AG08396 (cell line): ENCODE measurements around the gene ELOB.
A peak's percentile ranks its signal among the peaks of the same experiment; 100 is the strongest.

ENCODE experiments used
- DNase-seq: peaks from one replicate; pipeline ENCODE4 v3.0.0; 2012; ENCODE audit warnings: low spot score, mixed read lengths

The ELOB gene

DNA sequence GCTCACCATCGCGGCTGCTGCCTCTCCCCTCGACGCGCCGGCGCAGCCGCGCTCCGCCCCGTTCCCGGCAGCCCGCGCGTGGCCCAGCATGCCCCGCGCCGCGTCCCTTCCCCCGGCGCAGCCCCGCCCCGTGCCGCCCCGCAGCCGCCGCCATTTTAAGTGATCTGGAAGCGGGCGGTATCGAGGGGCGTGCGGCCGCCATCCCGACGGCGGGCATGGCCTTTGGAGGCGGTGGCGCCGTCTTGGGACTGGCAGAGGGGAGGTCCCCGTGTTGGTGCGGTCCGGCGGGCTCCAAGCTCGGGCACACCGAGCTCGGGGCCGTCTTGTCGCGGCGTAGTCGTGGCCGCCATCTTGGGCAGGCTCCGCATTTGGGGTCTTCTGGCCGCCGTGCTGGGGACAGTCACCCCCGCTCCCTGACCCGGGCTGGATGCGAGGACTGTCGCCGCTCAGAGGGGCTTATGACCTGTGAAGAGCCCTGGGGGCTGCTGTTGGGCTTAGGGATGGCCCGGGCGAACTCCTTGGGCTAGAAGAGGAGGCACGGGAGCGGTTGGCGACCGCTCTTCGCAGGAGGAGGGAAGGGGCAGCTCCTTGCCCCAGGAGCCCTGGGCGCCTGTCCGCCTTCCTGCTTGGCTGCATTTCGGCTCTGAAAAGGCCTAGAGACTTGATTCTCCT, at the start of gene ELOB:
ELOB (minus strand) TSS at position 50 of the 672 bp plus-strand sequence; CDS start at position 9, 41 bp downstream.
- DNase-seq: peak; percentile 99

DNA sequence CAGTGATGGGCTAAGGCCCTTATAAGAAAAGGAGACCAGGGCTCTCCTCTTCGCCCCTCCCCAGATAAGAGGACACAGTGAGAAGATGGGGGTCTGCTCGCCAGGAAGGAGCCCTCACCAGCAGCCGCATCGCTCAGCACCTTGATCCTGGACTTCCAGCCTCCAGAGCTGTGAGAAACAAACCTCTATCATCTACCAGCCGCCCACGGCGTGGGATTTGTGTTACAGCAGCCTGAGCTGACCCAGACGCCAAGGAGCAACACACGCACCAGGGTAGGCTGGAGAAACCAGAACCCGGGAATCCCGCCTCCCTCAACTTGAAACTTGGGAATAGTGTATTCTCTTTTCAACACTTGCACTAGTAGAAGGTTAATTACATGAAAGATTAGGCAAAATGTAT, 48.8 kb upstream of the ELOB start:
- DNase-seq: no peak

DNA sequence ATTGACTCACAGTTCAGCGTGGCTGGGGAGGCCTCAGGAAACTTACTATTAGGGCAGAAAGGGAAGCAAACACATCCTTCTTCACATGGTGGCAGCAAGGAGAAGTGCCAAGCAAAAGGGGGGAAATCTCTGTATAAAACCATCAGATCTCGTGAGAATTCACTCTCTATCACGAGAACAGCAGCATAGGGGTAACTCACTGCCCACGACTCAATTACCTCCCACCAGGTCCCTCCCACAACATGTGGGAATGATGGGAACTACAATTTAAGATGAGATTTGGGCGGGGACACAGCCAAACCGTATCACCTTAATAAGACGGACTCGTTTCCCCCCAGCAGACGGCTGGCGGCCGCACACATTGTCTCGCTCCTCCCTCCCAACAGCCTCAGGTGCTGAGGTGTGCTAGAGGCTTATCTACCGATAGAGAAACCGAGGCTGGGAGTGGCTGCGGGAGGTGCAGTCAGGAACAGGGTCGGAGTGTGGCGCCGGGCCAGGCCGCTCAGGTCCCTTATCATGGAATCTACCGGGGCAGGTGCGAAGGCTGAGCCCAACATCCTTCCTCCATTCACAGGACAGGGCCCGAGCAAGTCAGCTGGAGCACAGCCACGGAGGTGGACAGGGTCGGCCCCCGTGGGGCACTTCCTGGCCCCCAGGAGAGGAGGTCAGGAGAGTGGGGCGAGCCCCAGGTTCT, 48.1 kb upstream of the ELOB start:
- DNase-seq: no peak

DNA sequence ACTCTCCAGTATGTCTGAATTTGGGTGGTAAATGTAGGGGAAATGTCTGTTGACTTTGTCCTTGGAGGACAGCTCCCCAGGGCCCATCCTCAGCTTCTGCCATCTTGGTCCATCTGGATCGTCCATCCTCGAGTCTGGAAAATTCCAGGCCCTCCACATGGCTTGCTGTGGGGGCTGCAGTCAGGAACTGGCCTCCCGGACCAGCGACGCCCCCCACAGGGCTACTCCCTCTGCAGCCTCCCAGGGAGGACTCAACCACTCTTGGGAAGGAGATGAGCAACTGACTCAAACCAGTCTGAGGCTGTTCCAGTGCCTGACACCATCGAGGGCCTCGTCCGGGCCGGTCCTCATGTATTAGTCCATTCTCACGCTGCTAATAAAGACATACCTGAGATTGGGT, 47.5 kb upstream of the ELOB start:
- DNase-seq: no peak

DNA sequence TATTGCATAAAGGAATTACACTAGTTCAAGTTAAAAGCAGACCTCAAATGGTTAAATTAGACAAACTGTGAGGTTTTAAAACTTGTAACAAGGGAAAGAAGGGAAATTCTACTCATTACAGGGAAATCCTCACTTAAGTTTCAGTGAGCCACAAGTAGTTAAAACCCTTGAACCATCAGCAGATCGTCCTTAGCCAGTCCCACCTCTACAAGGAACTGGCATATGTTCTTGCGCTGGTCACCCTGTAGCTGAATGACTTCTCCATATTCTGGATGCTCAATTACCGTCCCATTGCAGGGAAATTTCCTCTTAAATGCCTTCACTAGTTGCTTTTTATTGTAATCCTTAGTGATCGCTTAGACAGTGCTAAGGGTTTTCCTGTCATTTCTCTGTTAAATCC, 45.4 kb upstream of the ELOB start:
- no peak for DNase-seq

DNA sequence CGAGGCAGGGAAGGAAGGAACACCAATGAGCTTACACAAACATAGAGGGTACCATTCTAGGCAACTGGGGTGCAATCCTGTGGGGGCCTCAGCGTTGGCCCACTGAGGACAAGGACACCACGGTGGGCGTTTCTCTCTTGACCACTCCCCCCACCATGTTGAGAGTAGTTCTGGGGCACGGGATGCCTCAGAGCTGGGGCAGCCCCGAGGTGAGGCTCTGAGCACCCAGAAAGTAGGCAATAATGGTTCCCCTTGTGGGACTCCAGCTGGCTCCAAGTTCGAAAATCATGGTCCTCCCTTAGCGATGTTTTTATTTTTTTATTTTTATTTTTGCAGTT, 45.0 kb upstream of the ELOB start:
- no peak for DNase-seq

DNA sequence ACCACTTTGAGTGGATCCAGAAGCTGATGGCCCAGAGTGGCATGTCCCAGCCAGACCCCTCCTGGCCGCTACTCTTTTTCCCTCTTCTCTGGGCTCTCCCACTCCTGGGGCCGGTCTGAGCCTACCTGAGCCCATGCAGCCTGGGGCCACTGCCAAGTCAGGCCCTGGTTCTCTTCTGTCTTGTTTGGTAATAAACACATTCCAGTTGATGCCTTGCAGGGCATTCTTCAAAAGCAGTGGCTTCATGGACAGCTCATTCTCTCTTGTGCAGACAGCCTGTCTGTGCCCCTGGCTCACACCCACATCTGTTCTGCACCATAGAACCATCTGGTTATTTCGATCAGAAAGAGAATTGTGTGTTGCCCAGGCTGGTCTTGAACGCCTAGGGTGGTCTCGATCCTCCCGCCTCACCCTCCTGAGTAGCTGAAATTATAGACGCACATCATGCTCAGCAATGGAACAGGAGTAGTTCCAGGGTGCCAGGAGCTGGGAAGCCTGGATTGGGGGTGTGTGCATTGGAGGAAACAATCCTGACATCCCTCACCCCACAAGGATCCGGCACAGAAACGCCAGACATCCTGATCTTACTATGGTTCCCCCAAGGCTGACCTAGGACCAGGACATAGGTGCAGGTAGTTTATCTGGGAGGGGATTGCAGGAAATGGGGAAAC, 44.5 kb upstream of the ELOB start:
- no peak for DNase-seq

DNA sequence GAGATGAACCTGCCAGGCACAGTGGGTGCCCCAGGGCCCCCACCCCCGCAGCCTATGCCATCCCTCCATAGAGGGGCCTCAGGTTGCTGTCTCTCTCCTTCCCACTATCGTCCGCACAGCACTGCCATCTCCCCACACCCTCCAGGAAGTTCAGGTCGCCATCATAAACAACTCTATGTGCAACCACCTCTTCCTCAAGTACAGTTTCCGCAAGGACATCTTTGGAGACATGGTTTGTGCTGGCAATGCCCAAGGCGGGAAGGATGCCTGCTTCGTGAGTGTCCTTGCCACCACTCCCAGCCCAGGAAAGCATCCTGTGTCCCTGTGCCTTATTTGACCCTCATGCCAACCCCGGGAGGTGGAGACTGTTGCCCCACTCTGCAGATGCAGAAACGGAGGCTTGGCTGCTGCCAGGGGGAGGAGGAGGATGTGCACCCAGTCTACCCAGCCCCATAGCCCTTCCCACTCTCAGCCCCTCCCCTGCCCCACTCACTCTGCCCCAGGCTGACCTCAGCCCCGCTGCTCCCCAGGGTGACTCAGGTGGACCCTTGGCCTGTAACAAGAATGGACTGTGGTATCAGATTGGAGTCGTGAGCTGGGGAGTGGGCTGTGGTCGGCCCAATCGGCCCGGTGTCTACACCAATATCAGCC, 43.9 kb upstream of the ELOB start:
- DNase-seq: no peak

DNA sequence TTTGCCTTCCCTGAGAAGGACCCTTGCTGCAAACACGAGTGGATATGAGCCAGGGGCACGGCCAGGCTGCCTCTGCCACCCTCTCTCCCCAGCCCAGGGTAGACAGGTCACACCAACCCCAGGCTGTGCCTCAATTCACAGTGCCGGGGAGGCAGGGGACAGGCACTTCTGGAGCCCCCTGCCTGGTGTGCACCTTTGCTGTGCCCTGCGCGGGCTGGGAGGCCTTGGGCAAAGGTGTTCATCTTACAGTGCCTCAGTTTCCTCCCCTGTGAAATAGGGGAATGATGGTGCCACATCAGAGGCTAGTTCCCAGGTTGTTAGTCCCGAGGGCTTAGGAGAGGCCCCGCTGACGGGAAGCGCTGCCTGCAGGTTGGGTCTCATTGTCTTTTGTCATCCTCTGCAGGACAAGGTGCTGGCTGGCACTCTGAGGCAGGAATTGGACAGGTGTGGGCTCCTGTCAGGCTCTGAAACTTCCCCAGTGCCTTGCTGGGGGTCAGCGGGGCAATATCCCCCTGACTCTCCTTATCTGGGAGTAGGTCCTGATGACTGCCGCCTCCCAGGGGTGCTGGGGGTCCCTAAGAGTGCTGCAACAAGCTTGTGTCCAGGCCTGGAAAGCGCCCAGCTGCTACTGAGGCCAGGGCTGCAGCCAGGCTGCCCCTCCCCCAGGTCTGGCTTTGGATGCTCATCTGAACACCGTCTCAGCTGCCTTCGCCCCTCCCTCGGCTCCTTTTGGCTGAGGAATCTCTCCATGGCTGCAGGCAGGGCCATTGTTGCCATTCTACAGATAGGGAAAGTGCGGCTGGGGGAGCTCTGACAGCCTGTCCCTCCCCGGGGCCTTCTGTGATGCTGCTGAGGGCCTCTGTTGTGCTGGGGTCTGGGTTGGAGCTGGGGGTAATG, 43.1 kb upstream of the ELOB start:
- DNase-seq: no peak

DNA sequence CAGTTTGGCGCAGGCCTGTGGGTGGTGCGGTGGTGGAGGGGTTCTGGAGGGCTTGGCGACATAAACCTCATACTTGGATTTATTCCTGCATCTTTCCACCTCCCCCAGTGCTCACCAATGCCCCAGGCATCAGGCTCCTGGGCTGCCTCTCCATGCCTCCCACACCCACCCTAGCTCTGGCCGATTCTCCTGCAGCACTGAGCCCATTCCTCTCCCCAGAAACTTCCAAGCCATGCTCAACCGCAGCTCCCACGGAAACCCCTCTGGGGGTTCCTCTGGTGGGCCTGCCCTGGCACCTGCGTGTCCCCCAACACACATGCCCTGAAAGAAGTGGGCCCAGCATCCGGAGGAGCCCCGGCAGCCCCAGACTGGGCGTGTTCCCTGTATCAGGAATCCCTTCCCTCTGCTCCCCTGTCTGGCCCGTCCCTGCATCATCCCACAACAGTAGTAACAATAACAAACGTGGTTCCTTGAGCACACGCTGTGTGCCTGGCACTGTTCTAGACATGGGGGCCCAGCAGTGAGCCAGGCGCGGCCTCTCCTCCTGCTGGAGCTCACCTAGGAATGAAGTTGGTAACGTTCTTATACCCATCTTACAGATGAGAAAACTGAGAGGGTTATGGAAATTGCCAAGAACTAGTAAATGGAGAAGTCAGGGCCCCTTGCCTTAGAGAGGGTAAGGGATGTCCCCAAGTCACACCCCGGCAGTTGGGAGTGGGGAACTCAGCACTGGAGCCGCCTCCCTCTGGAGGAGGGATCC, 42.3 kb upstream of the ELOB start:
- no peak for DNase-seq

DNA sequence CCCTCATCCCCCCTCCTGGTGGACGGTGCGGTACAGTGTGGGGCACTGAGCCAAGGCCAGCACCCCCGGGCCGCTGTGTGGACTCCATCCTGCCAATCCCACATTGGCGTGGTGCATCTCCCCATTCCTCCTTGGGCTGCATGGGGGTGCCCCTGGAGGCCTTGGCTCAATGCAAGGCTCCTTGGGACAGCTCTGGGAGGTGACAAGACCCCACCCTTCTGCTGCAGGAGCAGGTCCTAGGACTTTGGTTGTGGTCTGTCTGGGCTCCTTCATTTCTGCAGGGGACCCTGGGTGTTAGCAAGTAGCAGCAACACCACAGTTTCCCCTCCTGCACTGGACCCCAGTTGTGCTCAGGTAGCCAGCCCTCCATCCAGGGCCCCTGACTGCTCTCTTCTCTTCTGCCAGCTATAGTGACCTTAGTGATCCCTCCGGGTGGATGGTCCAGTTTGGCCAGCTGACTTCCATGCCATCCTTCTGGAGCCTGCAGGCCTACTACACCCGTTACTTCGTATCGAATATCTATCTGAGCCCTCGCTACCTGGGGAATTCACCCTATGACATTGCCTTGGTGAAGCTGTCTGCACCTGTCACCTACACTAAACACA, 41.3 kb upstream of the ELOB start:
- DNase-seq: no peak

DNA sequence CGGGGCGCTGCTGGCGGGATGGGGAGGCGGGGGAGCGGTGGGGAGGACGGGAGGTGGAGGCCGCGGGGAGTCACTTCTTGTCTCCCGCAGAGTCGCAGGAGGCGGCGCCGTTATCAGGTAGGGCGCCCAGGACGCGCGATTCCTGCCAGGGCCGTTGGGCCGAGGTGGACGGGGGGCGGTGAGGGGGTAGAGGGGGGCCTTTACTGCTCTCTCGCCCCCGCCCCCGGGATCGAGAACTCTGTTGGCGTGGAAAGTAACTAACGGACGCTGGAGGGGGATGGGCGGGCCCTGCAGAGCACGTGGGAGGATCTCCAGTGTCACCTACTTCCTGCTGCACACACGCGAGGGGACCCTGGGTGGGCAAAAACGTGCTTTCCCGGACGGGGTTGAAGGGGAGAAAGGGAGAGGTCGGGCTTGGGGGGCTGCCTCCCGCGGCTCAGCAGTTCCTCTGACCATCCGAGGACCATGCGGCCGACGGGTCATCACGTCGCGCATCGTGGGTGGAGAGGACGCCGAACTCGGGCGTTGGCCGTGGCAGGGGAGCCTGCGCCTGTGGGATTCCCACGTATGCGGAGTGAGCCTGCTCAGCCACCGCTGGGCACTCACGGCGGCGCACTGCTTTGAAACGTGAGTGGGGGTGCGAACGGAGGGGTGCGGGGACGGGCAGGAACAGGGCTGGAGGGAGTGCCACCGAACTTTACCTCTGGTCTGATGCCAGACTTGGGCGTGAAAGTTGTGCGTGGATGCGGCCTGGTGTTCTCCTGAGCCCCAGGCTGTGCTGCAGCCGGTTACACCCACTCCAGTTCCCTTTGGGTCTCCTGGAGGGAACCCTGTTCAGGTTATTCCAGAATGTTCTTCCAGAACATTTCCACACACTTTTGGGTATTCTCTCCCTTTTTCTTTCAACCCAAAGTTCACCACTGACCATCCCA, 40.5 kb upstream of the ELOB start:
- DNase-seq: no peak

DNA sequence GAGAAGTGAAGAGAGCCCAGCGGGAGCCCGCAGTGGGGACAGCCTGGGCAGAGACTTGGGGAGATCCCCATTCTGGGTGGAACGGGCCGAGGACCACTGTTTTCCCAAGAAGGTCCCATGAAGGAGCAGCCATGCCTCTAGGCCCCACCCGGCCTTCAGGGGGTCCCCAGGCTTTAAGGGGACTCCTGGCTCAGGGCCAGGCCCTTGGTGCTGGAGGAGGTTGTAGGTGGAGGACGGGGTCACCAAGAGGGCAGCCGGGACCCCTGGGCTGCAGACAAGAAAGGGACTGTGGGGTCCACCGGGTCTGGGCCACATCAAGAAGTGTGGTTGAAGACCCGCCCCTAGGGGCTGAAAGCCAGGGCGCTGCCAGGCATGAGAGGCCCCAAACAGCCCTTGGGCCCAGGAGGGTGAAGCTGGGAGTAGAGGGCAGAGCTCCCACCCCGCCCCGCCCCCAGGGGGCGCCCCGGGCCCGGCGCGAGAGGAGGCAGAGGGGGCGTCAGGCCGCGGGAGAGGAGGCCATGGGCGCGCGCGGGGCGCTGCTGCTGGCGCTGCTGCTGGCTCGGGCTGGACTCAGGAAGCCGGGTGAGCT, 39.8 kb upstream of the ELOB start, which contains the start of gene PRSS21:
PRSS21 (plus strand) TSS at position 487 of the 589 bp plus-strand sequence; CDS start at position 519, 32 bp downstream.
- DNase-seq: no peak

DNA sequence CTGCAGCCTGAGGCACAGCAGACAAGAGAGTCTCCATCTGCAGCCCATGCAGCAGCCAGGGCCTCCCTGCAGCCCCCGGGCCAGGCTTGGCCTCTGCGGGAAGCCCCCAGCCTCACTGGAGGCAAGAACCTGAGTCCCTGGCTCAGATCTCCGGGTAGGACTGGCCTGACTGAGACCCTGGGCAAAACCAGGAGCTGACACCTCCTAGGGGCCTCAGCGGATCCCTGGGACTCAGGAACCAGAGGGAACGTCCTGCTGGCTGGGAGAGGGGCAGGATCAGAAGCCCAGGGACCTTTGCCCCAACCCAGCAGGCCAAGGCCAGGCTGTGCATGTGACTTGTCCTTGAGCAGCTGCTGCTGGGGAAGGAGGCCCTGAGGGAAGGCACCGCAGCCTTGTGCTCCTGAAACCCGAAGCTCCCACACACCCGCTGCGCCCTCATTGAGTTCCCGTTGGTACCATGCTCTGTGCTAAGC, 38.3 kb upstream of the ELOB start:
- no peak for DNase-seq

DNA sequence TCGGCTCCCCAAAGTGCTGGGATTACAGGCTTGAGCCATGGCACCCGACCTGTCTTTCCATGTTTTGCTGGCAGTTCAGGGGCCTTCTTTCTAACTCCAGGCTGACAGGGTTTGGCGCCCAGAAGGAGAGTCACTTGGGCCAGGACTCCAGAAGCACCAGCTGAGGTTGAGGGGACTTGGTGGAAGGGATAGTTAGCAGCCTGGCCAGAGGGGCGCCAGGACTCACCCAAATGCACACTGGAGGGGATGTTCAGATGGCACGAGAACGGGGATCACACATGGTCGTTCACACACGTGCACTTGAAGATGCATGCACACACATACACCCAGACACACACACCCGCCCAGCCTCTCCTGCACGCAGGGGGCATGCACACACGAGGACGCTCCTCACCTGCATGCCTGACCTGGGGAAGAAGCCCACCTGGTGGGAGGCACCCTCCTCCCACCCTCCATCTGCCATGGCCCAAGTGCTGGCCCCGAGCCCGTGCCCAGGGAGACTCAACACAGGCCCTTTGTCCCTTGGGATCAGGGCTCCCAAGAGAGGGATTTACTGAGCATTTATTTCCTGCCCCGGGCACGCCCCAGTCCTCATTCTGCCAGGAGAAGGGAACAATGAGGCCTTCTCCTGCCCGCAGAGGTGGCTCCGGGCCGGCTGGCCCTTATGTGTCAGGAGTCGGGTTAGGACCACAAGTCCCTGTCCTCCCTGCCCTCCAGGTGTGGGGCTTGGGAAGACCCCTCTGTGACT, 37.6 kb upstream of the ELOB start:
- no peak for DNase-seq

DNA sequence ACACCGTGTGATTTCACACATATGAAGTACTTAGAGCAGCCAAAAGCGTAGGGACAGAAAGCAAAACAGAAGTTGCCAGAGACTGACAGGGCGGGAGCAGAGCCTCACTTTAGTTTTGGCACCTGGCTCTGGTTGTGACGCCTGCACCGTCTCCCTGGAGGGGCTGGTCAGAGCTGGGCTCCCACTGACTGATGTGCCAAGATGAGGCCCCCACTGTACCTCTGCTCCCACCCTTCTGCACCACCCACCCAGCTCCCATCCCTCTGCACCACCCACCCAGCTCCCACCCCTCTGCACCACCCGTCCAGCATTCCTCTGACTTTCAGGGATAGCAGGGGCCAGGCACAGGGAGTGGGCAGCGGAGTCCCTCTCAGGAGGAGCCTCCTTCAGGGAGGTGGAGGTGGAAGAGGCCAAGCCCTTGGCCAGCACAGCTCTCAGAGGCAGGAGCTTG, 36.7 kb upstream of the ELOB start:
- no peak for DNase-seq

DNA sequence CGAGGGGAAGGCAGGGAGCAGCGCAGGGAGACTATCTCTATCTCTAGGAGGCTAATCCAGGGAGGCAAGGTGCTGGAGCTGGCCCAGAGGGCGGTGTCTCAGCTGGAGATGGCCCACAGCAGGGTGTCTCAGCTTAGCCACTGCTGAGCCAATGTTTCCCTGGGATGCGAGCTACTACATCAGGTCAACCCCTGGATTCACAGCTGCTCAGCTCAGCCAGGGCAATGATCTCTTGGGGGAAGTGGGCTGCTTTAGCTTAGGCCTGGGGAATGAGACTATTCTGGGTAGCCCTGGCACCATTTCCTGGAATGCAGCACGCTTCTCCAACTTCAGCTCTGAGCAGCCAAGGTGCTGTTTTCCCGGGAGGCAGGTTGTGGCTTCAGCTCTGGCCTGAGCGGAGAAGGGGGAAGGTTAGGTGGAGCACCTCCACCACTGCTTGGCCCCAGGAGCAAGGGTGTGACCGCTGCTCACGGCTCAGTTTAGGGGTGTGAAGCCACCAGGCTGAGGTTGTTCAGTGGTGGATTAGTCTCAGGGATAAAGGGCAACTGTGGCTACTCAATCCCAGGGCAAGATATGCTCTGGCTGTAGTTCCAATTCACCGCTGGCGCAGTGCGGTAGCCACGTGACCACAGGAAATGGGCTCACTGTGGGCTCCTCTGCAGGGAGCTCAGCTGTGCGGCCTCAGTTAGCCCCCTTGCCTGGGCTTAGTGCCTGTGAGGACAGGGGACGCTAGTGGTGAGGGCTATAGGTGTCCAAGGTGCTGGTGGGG, 34.8 kb upstream of the ELOB start:
- no peak for DNase-seq
